ENCODE data around the gene HBG2.

DNA sequence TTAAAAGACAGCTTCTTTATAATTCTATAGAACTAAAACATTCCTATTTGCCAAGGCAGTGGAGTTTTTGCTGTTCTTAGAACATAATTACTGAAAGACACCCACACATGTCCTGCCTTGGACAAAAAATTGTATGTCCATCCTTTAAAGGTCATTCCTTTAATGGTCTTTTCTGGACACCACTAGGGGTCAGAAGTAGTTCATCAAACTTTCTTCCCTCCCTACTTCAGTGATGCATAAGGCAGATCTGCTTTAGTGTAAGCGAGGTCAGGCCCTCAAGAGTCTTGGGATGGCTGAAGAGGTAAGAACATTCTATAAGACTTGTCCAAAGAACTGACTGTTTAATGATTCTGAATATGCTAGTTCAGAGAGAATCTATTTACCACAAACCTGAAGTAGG lies 49.8 kb downstream of the HBG2 start:
- TF ChIP-seq CTCF (IDR thresholded peaks at IDR 0.05 in 4 of 5, conservative IDR thresholded peaks at IDR 0.05 in 1 of 5) (no peak), POLR2A (IDR thresholded peaks at IDR 0.05) (no peak)
